HG03139 (cell line): Measurements from ENCODE around the gene PGP.

ENCODE experiments used
- ATAC-seq: cut with Tn5 transposase; IDR thresholded peaks from one replicate; pipeline ENCODE4 v1.9.1; 2021; ENCODE audit not compliant: unreplicated experiment

Gene PGP

GRCh38 chr16:2200313-2200712 lies 14.3 kb downstream of the PGP start:
- ATAC-seq = no peak

GRCh38 chr16:2199621-2200139 lies 15.0 kb downstream of the PGP start:
- no peak for ATAC-seq

- ATAC-seq = no peak
Measured at GRCh38 chr16:2199095-2199494, 15.5 kb downstream of the PGP start.

- ATAC-seq = no peak
Measured at GRCh38 chr16:2198283-2198682, 16.4 kb downstream of the PGP start.

GRCh38 chr16:2197765-2198164 lies 16.9 kb downstream of the PGP start:
- ATAC-seq = no peak

GRCh38 chr16:2196981-2197511 lies 17.6 kb downstream of the PGP start:
- ATAC-seq = no peak

GRCh38 chr16:2196162-2196980 lies 18.3 kb downstream of the PGP start, which contains the start of gene CASKIN1:
Gene CASKIN1, minus strand, starts transcription at chr16:2196605. Its CDS starts 173 bp downstream, at chr16:2196432.
- ATAC-seq = no peak

GRCh38 chr16:2195322-2196161 lies 19.1 kb downstream of the PGP start:
- ATAC-seq = no peak

- no peak for ATAC-seq
Measured at GRCh38 chr16:2194852-2195321, 19.8 kb downstream of the PGP start.

GRCh38 chr16:2194166-2194834 lies 20.3 kb downstream of the PGP start:
- no peak for ATAC-seq

- ATAC-seq = no peak
Measured at GRCh38 chr16:2191446-2191706, 23.3 kb downstream of the PGP start.

GRCh38 chr16:2190659-2191445 lies 23.8 kb downstream of the PGP start:
- ATAC-seq = no peak

- no peak for ATAC-seq
Measured at GRCh38 chr16:2190002-2190658, 24.5 kb downstream of the PGP start.

- no peak for ATAC-seq
Measured at GRCh38 chr16:2189252-2189893, 25.3 kb downstream of the PGP start.

- no peak for ATAC-seq
Measured at GRCh38 chr16:2188395-2188794, 26.2 kb downstream of the PGP start.

GRCh38 chr16:2187212-2187611 lies 27.4 kb downstream of the PGP start:
- ATAC-seq = no peak

GRCh38 chr16:2186505-2186904 lies 28.1 kb downstream of the PGP start:
- no peak for ATAC-seq

- ATAC-seq = no peak
Measured at GRCh38 chr16:2186064-2186463, 28.6 kb downstream of the PGP start.

- no peak for ATAC-seq
Measured at GRCh38 chr16:2184962-2185361, 29.7 kb downstream of the PGP start.
